HCT116 (cell line): ENCODE data around the gene DOC2A. TPM values are rescaled to one million over a fixed set of nuclear protein-coding genes. Genes with fewer than 3 reads are reported as not detected.

Experiments used
- ATAC-seq: fragments of 200-7000 bp; cut with Tn5 transposase; 2 replicates; pipeline ENCODE4 v1.9.1; 2020; ENCODE audit warnings: mild to moderate bottlenecking, moderate library complexity
- BruUV-seq: library from RNA; stranded (reverse); fragments of 400-500 nt; replicated peaks from 2 replicates; lab custom pipeline; 2021; lab: Mats Ljungman, UMichigan
- CTCF ChIA-PET: fragments of 300-600 bp; sonication (Branson Sonifier 250); formaldehyde crosslinking; loops from one replicate; lab custom pipeline; 2021; ENCODE audit warnings: antibody characterized with exemption; lab: Charles Lee
- POLR2A ChIA-PET: fragments of 300-600, 350-600 bp; sonication (Branson Sonifier 250); formaldehyde crosslinking; loops from one replicate; lab custom pipeline; 2021; ENCODE audit warnings: antibody characterized with exemption; lab: Charles Lee
- RAD21 ChIA-PET, 2 experiments: fragments of 300-600 bp; sonication (Branson Sonifier 250); formaldehyde crosslinking; loops; one replicate each; lab custom pipeline; 2023; ENCODE audit warnings: low total read pairs in 2 of 2; ENCODE audit not compliant: uncharacterized antibody in 2 of 2, unreplicated experiment in 2 of 2, low non-redundant PET in 1 of 2; lab: Charles Lee
- DNase-seq: peaks from one replicate; pipeline ENCODE4 v3.0.0-alpha.2; 2010; ENCODE audit warnings: low read depth, low spot score
- H2AFZ ChIP-seq: fragments of 200-600 bp; shearing (Covaris generic), sonication (generic); 2 replicates; pipeline ENCODE4 v1.6.1; 2017; ENCODE audit warnings: low read depth, mixed run types, mixed read lengths, antibody characterized with exemption, low read length; ENCODE audit not compliant: poor library complexity, severe bottlenecking
- H3K27ac ChIP-seq: 2 replicates; pipeline ENCODE4 v1.5.1; 2012; ENCODE audit warnings: low read depth, low read length
- H3K27me3 ChIP-seq: fragments of 200-600 bp; sonication (generic); 2 replicates; pipeline ENCODE4 v1.6.1; 2016; ENCODE audit warnings: mixed run types, low read length, mixed read lengths; ENCODE audit not compliant: insufficient read depth
- H3K36me3 ChIP-seq, 2 experiments: fragments of 200-500 bp in 1 of 2; fragments of 200-600 bp in 1 of 2; sonication (Bioruptor generic) in 1 of 2; sonication (generic) in 1 of 2; 2 replicates each; pipeline versions ENCODE4 v1.5.1 to v1.6.1; 2014 to 2016; ENCODE audit warnings: low read length in 2 of 2, inconsistent platforms in 1 of 2, mixed read lengths in 1 of 2, mixed run types in 1 of 2; ENCODE audit not compliant: insufficient read depth in 2 of 2, control insufficient read depth in 1 of 2
- H3K4me1 ChIP-seq, 2 experiments: fragments of 200-600 bp in 1 of 2; sonication (generic) in 1 of 2; 2 replicates each; pipeline versions ENCODE4 v1.5.1 to v1.6.1; 2012 to 2017; ENCODE audit warnings: low read length in 2 of 2, inconsistent platforms in 1 of 2, mild to moderate bottlenecking in 1 of 2, mixed read lengths in 1 of 2, mixed run types in 1 of 2, moderate library complexity in 1 of 2; ENCODE audit not compliant: insufficient read depth in 2 of 2, control insufficient read depth in 1 of 2
- H3K4me2 ChIP-seq: fragments of 200-600 bp; sonication (generic); 2 replicates; pipeline ENCODE4 v1.6.1; 2017; ENCODE audit warnings: mixed run types, low read length, mixed read lengths
- H3K4me3 ChIP-seq, 2 experiments: fragments of 200-600 bp in 1 of 2; sonication (generic) in 1 of 2; replicated peaks in 1 of 2; 2 replicates each; pipeline ENCODE4 v1.5.1; 2011 to 2016; ENCODE audit warnings: low read length in 2 of 2, control low read depth in 1 of 2, low read depth in 1 of 2, mild to moderate bottlenecking in 1 of 2, mixed read lengths in 1 of 2, mixed run types in 1 of 2
- H3K79me2 ChIP-seq: fragments of 200-600 bp; sonication (generic); 2 replicates; pipeline ENCODE4 v1.6.1; 2017; ENCODE audit warnings: mild to moderate bottlenecking, mixed run types, low read length, moderate library complexity, mixed read lengths; ENCODE audit not compliant: insufficient read depth
- H3K9ac ChIP-seq: fragments of 200-600 bp; sonication (generic); 2 replicates; pipeline ENCODE4 v1.6.1; 2016; ENCODE audit warnings: low read length, mixed read lengths
- H3K9me2 ChIP-seq: fragments of 200-600 bp; sonication (generic), shearing (Covaris generic); 2 replicates; pipeline ENCODE4 v1.6.1; 2017; ENCODE audit warnings: mixed run types, mild to moderate bottlenecking, moderate library complexity; ENCODE audit not compliant: insufficient read depth
- H3K9me3 ChIP-seq, 2 experiments: fragments of 200-500 bp in 1 of 2; fragments of 200-600 bp in 1 of 2; sonication (Bioruptor generic) in 1 of 2; sonication (generic) in 1 of 2; 2 replicates each; pipeline ENCODE4 v1.6.1; 2014 to 2017; ENCODE audit warnings: low read length in 2 of 2, mixed read lengths in 2 of 2, inconsistent platforms in 1 of 2, low read depth in 1 of 2, mild to moderate bottlenecking in 1 of 2, mixed run types in 1 of 2, moderate library complexity in 1 of 2; ENCODE audit not compliant: control insufficient read depth in 1 of 2, insufficient read depth in 1 of 2
- H4K20me1 ChIP-seq: fragments of 200-600 bp; sonication (generic), shearing (Covaris generic); 2 replicates; pipeline ENCODE4 v1.6.1; 2017; ENCODE audit warnings: mixed run types, mild to moderate bottlenecking, moderate library complexity; ENCODE audit not compliant: insufficient read depth
- CBX3 ChIP-seq: IDR thresholded peaks from 2 replicates; pipeline ENCODE4 v1.6.1; 2012; ENCODE audit warnings: low read depth
- CEBPB ChIP-seq: IDR thresholded peaks from 2 replicates; pipeline ENCODE4 v1.6.1; 2012; ENCODE audit warnings: low read depth
- EGR1 ChIP-seq: IDR thresholded peaks from 2 replicates; pipeline ENCODE4 v1.6.1; 2012; ENCODE audit warnings: low read depth
- ELF1 ChIP-seq: IDR thresholded peaks from 2 replicates; pipeline ENCODE4 v1.6.1; 2012; ENCODE audit warnings: low read depth, borderline replicate concordance
- EZH2phosphoT487 ChIP-seq: fragments of 200-600 bp; IDR thresholded peaks from 2 replicates; pipeline ENCODE4 v1.6.1; 2018; ENCODE audit warnings: antibody characterized with exemption, borderline replicate concordance
- JUND ChIP-seq: IDR thresholded peaks from 2 replicates; pipeline ENCODE4 v1.6.1; 2012
- POLR2A ChIP-seq: IDR thresholded peaks from 2 replicates; pipeline ENCODE4 v1.7.0; 2011; ENCODE audit warnings: borderline replicate concordance; ENCODE audit not compliant: insufficient read depth, insufficient read length; ENCODE audit errors: extremely low read depth
- RAD21 ChIP-seq: IDR thresholded peaks from 2 replicates; pipeline ENCODE4 v1.6.1; 2012; ENCODE audit warnings: low read depth, mild to moderate bottlenecking
- SIN3A ChIP-seq: IDR thresholded peaks from 2 replicates; pipeline ENCODE4 v1.6.1; 2012; ENCODE audit warnings: low read depth
- SRF ChIP-seq: IDR thresholded peaks from 2 replicates; pipeline ENCODE4 v1.6.1; 2012; ENCODE audit warnings: low read depth
- YY1 ChIP-seq: IDR thresholded peaks from 2 replicates; pipeline ENCODE4 v1.6.1; 2011; ENCODE audit warnings: low read length, low read depth, moderate library complexity, mild to moderate bottlenecking; ENCODE audit not compliant: insufficient replicate concordance; ENCODE audit errors: extremely low read depth
- ZNF274 ChIP-seq: fragments of 200-500 bp; sonication (Bioruptor generic); IDR thresholded peaks from 2 replicates; pipeline ENCODE4 v1.6.1; 2014; ENCODE audit warnings: mild to moderate bottlenecking, low read depth, low read length, inconsistent platforms
- intact Hi-C: fragments of 100-400 bp; cut with micrococcal nuclease; formaldehyde crosslinking; loops from 2 replicates; pipeline ENCODE4 v1.10.0; 2022
- total RNA-seq: library from RNA; stranded (reverse); gene quantifications from one replicate; pipeline ENCODE4 v1.2.1, GENCODE V29; 2021; ENCODE audit not compliant: unreplicated experiment
- TF ChIP-seq, protein P1 (sequence below): IDR thresholded peaks from 2 replicates; pipeline ENCODE4 v1.6.1; 2012
- TF ChIP-seq, protein P2 (sequence below): IDR thresholded peaks from 2 replicates; pipeline ENCODE4 v1.6.1; 2012
- TF ChIP-seq, protein P3 (sequence below), 3 experiments: fragments of 200-600 bp in 1 of 3; sonication (generic) in 1 of 3; IDR thresholded peaks in 2 of 3; conservative IDR thresholded peaks in 1 of 3; 2 replicates each; pipeline ENCODE4 v1.5.1; 2012 to 2017; ENCODE audit warnings: low read depth in 2 of 3, low read length in 2 of 3, antibody characterized with exemption in 1 of 3, borderline replicate concordance in 1 of 3, control low read depth in 1 of 3, mild to moderate bottlenecking in 1 of 3, mixed read lengths in 1 of 3, mixed run types in 1 of 3, moderate library complexity in 1 of 3; ENCODE audit not compliant: insufficient read depth in 1 of 3

Gene DOC2A
- total RNA-seq, 1 experiment from 2014 or later: 17.3 TPM

- RAD21 ChIA-PET: interaction anchor here in 1 of 2 experiments (0.9 to 1.0 kb wide), 2 partner anchors 11 to 63 kb away, joined by 3 to 4 read pairs; partner anchors contain the start of genes SEZ6L2 and TAOK2
- Histone ChIP-seq H3K27me3 (no peaks in the 10 kb centered on the region), H3K4me3 (peak overlapping the region; percentile 64 to 71), H3K9ac (peak overlapping the region; percentile 73), H3K4me2 (peak overlapping the region; percentile 82), H3K9me2 (no peaks in the 10 kb centered on the region), H3K27ac (peak overlapping the region; percentile 73), H4K20me1 (no peaks in the 10 kb centered on the region), H3K4me1 (peaks cover 11 to 24% of the 10 kb centered on the region in 2 experiments), H3K79me2 (no peaks in the 10 kb centered on the region), H3K9me3 (no peaks in the 10 kb centered on the region)
- CTCF ChIA-PET: interaction anchor here (1.3 to 1.5 kb wide), 2 partner anchors 11 to 18 kb away, joined by 5 to 7 read pairs; partner anchors contain the start of gene TAOK2
- BruUV-seq: TSS peak; percentile 81
- ATAC-seq (no peak), DNase-seq (no peak)
- POLR2A ChIA-PET: interaction anchor here (0.8 to 4.2 kb wide), 5 partner anchors 11 to 147 kb away, joined by 3 to 18 read pairs (median 4); partner anchors contain the start of genes HIRIP3, PAGR1 and TAOK2
- intact Hi-C loops: no loop called here
- no peak for TF ChIP-seq RAD21
- no peak for TF ChIP-seq YY1
- 0 out of 2 replicates have a peak, but pooled peaks have one; percentile 29 for TF ChIP-seq SIN3A
- TF ChIP-seq, all 23 proteins: peak for 1
- H3K36me3 ChIP-seq: no peaks in the 10 kb centered on the region; a peak in 2 of 4 replicates
- H2AFZ ChIP-seq: no peak overlapping the region
Measured at GRCh38 chr16:29962344-29962994, 48.4 kb downstream of the DOC2A start.

DNA sequence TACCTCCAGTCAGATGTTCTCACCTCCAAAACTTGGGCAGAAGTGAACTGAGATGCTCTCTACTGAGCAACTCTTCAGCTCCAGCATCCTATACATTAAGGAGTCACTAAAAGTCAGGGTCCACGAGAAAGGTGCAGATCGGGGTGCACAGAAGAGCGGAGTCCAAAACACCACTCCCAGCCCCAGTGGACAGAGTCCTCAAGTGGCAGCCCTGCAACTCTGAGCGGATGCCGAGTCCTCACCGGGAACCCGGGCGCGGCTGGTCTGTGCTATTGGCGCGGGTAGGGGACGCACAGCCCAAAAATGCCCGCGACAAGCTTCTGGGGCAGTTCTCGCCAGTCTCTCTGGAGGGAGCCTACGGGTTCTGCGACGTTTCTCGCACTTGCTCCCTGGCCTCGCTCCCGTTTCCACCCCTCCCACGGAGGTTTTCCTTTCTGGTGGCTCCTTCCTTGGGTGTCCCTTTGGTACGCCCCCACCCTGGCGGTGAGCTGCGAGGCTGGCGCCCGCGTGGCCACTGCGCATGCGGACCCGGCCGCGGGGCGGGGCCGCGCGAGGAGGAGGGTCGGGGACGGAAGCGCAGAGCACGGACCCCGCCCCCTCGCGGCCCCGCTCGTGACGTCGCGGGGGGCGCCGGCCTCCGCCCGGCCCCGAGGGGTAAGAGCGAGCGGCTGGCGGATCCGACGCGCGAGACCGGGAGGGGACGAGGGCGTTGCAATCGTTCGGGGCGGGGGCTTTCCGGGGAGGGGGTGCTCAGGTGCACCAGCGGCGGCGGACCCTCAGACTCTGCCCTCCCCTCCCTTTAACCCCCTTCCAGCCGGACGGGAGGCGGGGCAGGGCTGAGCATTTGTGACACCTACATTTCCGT lies 49.1 kb downstream of the DOC2A start, which contains the start of gene TMEM219:
Gene TMEM219 (plus strand): TSS at position 601 of the 865 bp plus-strand sequence. CDS start 1,065 bp downstream, outside the sequence.
- no peaks in the 10 kb centered on the region; a peak in 2 of 4 replicates for H3K36me3 ChIP-seq
- no peaks in the 10 kb centered on the region for H3K79me2 ChIP-seq
- H3K4me3 ChIP-seq: peak within 1 kb of the TSS; percentile 64 to 71
- CTCF ChIA-PET: interaction anchor here (1.1 to 1.5 kb wide), 3 partner anchors 11 to 154 kb away, joined by 3 to 7 read pairs (median 5); partner anchors contain the start of gene TAOK2
- BruUV-seq: TSS peak; percentile 95
- peak within 1 kb of the TSS; percentile 82 for H3K4me2 ChIP-seq
- no peaks in the 10 kb centered on the region for H3K9me2 ChIP-seq
- peak within 1 kb of the TSS; percentile 73 for H3K27ac ChIP-seq
- H4K20me1 ChIP-seq: no peaks in the 10 kb centered on the region
- H2AFZ ChIP-seq: no peak within 1 kb of the TSS
- peaks cover 11 to 24% of the 10 kb centered on the region in 2 experiments for H3K4me1 ChIP-seq
- peak; percentile 96 for ATAC-seq
- peak within 1 kb of the TSS; percentile 73 for H3K9ac ChIP-seq
- no peaks in the 10 kb centered on the region for H3K9me3 ChIP-seq
- POLR2A ChIA-PET: interaction anchor here (0.8 to 4.2 kb wide), 6 partner anchors 12 to 146 kb away, joined by 3 to 18 read pairs (median 4); partner anchors contain the start of genes HIRIP3, PAGR1, SEZ6L2 and TAOK2
- RAD21 ChIA-PET: interaction anchor here in 1 of 2 experiments (0.9 to 1.0 kb wide), 2 partner anchors 12 to 62 kb away, joined by 3 to 4 read pairs; partner anchors contain the start of genes SEZ6L2 and TAOK2
- no peaks in the 10 kb centered on the region for H3K27me3 ChIP-seq
- peak; percentile 56 for DNase-seq
- intact Hi-C loops: no loop called here
- TF ChIP-seq POLR2A (no peak), CEBPB (no peak), CBX3 (no peak), EGR1 (peak; percentile 73; the same call in 1 of the 2 replicates), ZNF274 (no peak), EZH2phosphoT487 (no peak), SIN3A (no peak; the same call in 1 of the 2 replicates), SRF (no peak), JUND (no peak), ELF1 (no peak), RAD21 (no peak)
- TF ChIP-seq, protein P1, sequence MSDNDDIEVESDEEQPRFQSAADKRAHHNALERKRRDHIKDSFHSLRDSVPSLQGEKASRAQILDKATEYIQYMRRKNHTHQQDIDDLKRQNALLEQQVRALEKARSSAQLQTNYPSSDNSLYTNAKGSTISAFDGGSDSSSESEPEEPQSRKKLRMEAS: peak; percentile 75
- TF ChIP-seq, protein P2, sequence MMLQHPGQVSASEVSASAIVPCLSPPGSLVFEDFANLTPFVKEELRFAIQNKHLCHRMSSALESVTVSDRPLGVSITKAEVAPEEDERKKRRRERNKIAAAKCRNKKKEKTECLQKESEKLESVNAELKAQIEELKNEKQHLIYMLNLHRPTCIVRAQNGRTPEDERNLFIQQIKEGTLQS: no peak
- TF ChIP-seq, protein P3, sequence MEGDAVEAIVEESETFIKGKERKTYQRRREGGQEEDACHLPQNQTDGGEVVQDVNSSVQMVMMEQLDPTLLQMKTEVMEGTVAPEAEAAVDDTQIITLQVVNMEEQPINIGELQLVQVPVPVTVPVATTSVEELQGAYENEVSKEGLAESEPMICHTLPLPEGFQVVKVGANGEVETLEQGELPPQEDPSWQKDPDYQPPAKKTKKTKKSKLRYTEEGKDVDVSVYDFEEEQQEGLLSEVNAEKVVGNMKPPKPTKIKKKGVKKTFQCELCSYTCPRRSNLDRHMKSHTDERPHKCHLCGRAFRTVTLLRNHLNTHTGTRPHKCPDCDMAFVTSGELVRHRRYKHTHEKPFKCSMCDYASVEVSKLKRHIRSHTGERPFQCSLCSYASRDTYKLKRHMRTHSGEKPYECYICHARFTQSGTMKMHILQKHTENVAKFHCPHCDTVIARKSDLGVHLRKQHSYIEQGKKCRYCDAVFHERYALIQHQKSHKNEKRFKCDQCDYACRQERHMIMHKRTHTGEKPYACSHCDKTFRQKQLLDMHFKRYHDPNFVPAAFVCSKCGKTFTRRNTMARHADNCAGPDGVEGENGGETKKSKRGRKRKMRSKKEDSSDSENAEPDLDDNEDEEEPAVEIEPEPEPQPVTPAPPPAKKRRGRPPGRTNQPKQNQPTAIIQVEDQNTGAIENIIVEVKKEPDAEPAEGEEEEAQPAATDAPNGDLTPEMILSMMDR (IDR thresholded peaks at IDR 0.05 in 2 of 3, conservative IDR thresholded peaks at IDR 0.05 in 1 of 3; ENCODE audit: borderline replicate concordance in 1 of 3, insufficient read depth in 1 of 3, low read depth in 2 of 3, low read length in 2 of 3): peak in 2 of 3 experiments; percentile 27 to 35; a peak in 3 of 6 replicates
